ENCODE measurements around the gene MGAT4C. TPM values are rescaled to one million over a fixed set of nuclear protein-coding genes. Genes with fewer than 3 reads are reported as not detected.
"Not testable (repeated sequence)": the region's sequence is repeated elsewhere in the genome, so short reads cannot be mapped to it uniquely, and the experiment has no call there.

The MGAT4C gene
- under 1 TPM; 0.14 to 0.28 TPM for total RNA-seq

- ATAC-seq (ENCODE audit: insufficient number of reproducible peaks, low FRiP score, low read depth) (no peak), DNase-seq (ENCODE audit: low spot score) (no peak)
- H3K4me1 ChIP-seq (ENCODE audit: control insufficient read depth in 1 of 2, low read depth in 2 of 2): no peaks in the 10 kb centered on the region
- no peaks in the 10 kb centered on the region for H3K9me3 ChIP-seq
- no peak within 1 kb of the TSS for H3K4me3 ChIP-seq
- H3K27ac ChIP-seq: no peak within 1 kb of the TSS
- no peaks in the 10 kb centered on the region for H3K27me3 ChIP-seq (replicated peaks; ENCODE audit: insufficient read depth)
- no peaks in the 10 kb centered on the region for H3K36me3 ChIP-seq
- TF ChIP-seq CTCF (IDR thresholded peaks at IDR 0.05): no peak
Observed at GRCh38 chr12:86256163-86256562, at the start of gene MGAT4C. TSS of gene MGAT4C (minus strand) at chr12:86256391.

- ATAC-seq (ENCODE audit: insufficient number of reproducible peaks, low FRiP score, low read depth); H3K9me3 ChIP-seq; H3K36me3 ChIP-seq; H3K27ac ChIP-seq; DNase-seq (ENCODE audit: low spot score); H3K4me3 ChIP-seq; H3K4me1 ChIP-seq (ENCODE audit: control insufficient read depth in 1 of 2, low read depth in 2 of 2); H3K27me3 ChIP-seq (replicated peaks; ENCODE audit: insufficient read depth): not testable (repeated sequence)
Observed at GRCh38 chr12:86296396-86296795, 40.2 kb upstream of the MGAT4C start.

DNA sequence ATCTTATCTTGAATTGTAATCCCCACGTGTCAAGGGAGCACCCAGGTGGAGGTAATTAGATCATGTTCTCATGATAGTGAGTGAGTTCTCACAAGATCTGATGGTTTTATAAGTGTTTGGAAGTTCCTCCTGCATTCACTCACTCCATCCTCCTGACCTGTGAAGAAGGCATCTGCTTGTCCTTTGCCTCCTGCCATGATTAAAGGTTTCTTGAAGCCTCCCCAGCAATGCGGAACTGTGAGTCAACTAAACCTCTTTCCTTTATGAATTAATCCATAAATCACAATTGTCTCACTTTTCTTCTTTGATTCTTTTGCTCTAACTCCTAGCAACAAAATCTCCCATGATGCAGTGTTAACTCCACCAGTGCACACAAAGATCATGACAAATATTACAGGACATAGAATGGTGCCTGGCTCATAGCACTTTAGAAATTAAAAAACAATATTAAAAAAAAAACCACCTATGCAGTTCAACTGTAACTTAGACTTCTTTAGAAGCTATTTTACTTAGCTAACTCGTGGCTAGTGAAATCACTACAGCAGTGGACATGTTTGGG lies 37.6 kb upstream of the MGAT4C start:
- DNase-seq (ENCODE audit: low spot score): no peak
- ATAC-seq (ENCODE audit: insufficient number of reproducible peaks, low FRiP score, low read depth): no peak
- H3K4me3 ChIP-seq: no peak overlapping the region
- H3K36me3 ChIP-seq: no peaks in the 10 kb centered on the region
- no peak for TF ChIP-seq CTCF (IDR thresholded peaks at IDR 0.05)
- no peaks in the 10 kb centered on the region for H3K27me3 ChIP-seq (replicated peaks; ENCODE audit: insufficient read depth)
- H3K9me3 ChIP-seq: no peaks in the 10 kb centered on the region
- H3K4me1 ChIP-seq (ENCODE audit: control insufficient read depth in 1 of 2, low read depth in 2 of 2): no peaks in the 10 kb centered on the region
- H3K27ac ChIP-seq: no peak overlapping the region

DNA sequence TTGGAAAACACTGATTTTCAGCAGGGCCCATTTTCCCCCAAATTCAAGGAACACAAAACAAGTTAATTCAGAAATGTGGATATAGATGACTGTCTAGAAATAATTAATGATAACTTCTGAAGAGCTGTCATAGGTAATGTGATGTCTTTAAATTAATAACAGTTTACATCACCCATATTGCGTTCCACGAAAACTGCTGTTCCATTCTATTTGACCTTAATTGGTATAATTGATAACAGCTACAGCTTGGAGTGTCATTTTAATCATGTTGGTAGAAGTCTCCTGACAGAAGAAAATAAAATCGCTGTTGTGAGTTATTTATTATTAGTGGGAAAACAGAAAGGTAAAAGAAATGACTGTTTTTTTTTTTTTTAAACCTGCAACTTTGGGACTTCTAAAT lies 36.3 kb upstream of the MGAT4C start:
- H3K36me3 ChIP-seq: no peaks in the 10 kb centered on the region
- no peaks in the 10 kb centered on the region for H3K9me3 ChIP-seq
- no peak overlapping the region for H3K27ac ChIP-seq
- DNase-seq (ENCODE audit: low spot score): no peak
- no peaks in the 10 kb centered on the region for H3K27me3 ChIP-seq (replicated peaks; ENCODE audit: insufficient read depth)
- no peak for ATAC-seq (ENCODE audit: insufficient number of reproducible peaks, low FRiP score, low read depth)
- H3K4me1 ChIP-seq (ENCODE audit: control insufficient read depth in 1 of 2, low read depth in 2 of 2): no peaks in the 10 kb centered on the region
- no peak for TF ChIP-seq CTCF (IDR thresholded peaks at IDR 0.05)
- no peak overlapping the region for H3K4me3 ChIP-seq

- H3K36me3 ChIP-seq: no peaks in the 10 kb centered on the region
- H3K9me3 ChIP-seq: no peaks in the 10 kb centered on the region
- H3K4me1 ChIP-seq (ENCODE audit: control insufficient read depth in 1 of 2, low read depth in 2 of 2): no peaks in the 10 kb centered on the region
- ATAC-seq (ENCODE audit: insufficient number of reproducible peaks, low FRiP score, low read depth): no peak
- DNase-seq (ENCODE audit: low spot score): no peak
- no peak overlapping the region for H3K4me3 ChIP-seq
- no peak overlapping the region for H3K27ac ChIP-seq
- TF ChIP-seq CTCF (IDR thresholded peaks at IDR 0.05): no peak
- no peaks in the 10 kb centered on the region for H3K27me3 ChIP-seq (replicated peaks; ENCODE audit: insufficient read depth)
Observed at GRCh38 chr12:86290615-86291014, 34.4 kb upstream of the MGAT4C start.

- DNase-seq (ENCODE audit: low spot score) (no peak), ATAC-seq (ENCODE audit: insufficient number of reproducible peaks, low FRiP score, low read depth) (no peak)
- H3K27me3 ChIP-seq (replicated peaks; ENCODE audit: insufficient read depth): no peaks in the 10 kb centered on the region
- H3K27ac ChIP-seq: no peak overlapping the region
- TF ChIP-seq CTCF (IDR thresholded peaks at IDR 0.05): no peak
- no peaks in the 10 kb centered on the region for H3K4me1 ChIP-seq (ENCODE audit: control insufficient read depth in 1 of 2, low read depth in 2 of 2)
- no peaks in the 10 kb centered on the region for H3K36me3 ChIP-seq
- no peaks in the 10 kb centered on the region for H3K9me3 ChIP-seq
- no peak overlapping the region for H3K4me3 ChIP-seq
Observed at GRCh38 chr12:86286119-86286518, 29.9 kb upstream of the MGAT4C start.
